HepG2 (cell line): Measurements from ENCODE around the gene IMPDH2. TPM values are rescaled to one million over a fixed set of nuclear protein-coding genes. Genes with fewer than 3 reads are reported as not detected.
A peak's percentile ranks its signal among the peaks of the same experiment; 100 is the strongest.

ENCODE experiments used
- ARNTL ChIP-seq: sonication (generic); formaldehyde crosslinking; IDR thresholded peaks from 2 replicates; pipeline ENCODE4 v1.4.0; 2020; ENCODE audit warnings: mild to moderate bottlenecking, missing genetic modification reagents
- BRCA1 ChIP-seq: sonication (generic); formaldehyde crosslinking; IDR thresholded peaks from 2 replicates; pipeline ENCODE4 v1.4.0; 2020; ENCODE audit warnings: missing genetic modification reagents
- CBX1 ChIP-seq: IDR thresholded peaks from one replicate; pipeline ENCODE4 v1.6.1; 2016; ENCODE audit warnings: antibody characterized with exemption, low read depth
- DMAP1 ChIP-seq: IDR thresholded peaks from 2 replicates; pipeline ENCODE4 v1.6.1; 2016
- ETS1 ChIP-seq: sonication (generic); formaldehyde crosslinking; IDR thresholded peaks from 2 replicates; pipeline ENCODE4 v1.4.0; 2020; ENCODE audit warnings: missing genetic modification reagents
- FOSL2 ChIP-seq: sonication (generic); formaldehyde crosslinking; IDR thresholded peaks from 2 replicates; pipeline ENCODE4 v1.4.0; 2020; ENCODE audit warnings: missing genetic modification reagents
- GPN1 ChIP-seq: sonication (generic); formaldehyde crosslinking; IDR thresholded peaks from 2 replicates; pipeline ENCODE4 v1.5.1; 2020; ENCODE audit warnings: missing genetic modification reagents, borderline replicate concordance
- HMG20A ChIP-seq: IDR thresholded peaks from 2 replicates; pipeline ENCODE4 v1.6.1; 2016; ENCODE audit warnings: borderline replicate concordance
- HOXA3 ChIP-seq: sonication (generic); formaldehyde crosslinking; IDR thresholded peaks from 2 replicates; pipeline ENCODE4 v1.5.0; 2020; ENCODE audit warnings: missing genetic modification reagents
- KMT2B ChIP-seq: IDR thresholded peaks from 2 replicates; pipeline ENCODE4 v1.6.1; 2016; ENCODE audit warnings: missing genetic modification reagents, missing compliant biosample characterization
- MED1 ChIP-seq: sonication (generic); formaldehyde crosslinking; IDR thresholded peaks from 2 replicates; pipeline ENCODE4 v1.4.0; 2020; ENCODE audit warnings: missing genetic modification reagents
- POLR2A ChIP-seq, 2 experiments: IDR thresholded peaks; 2 replicates each; pipeline ENCODE4 v1.6.1; 2011; ENCODE audit warnings: low read depth in 2 of 2, low read length in 2 of 2, mild to moderate bottlenecking in 1 of 2, moderate library complexity in 1 of 2; ENCODE audit not compliant: insufficient read depth in 1 of 2
- ZFP62 ChIP-seq: sonication (generic); formaldehyde crosslinking; IDR thresholded peaks from 2 replicates; pipeline ENCODE4 v1.4.0; 2020; ENCODE audit warnings: missing genetic modification reagents
- ZNF17 ChIP-seq: sonication (generic); formaldehyde crosslinking; IDR thresholded peaks from 2 replicates; pipeline ENCODE4 v1.5.0; 2020; ENCODE audit warnings: mild to moderate bottlenecking, missing genetic modification reagents
- ZNF329 ChIP-seq: sonication (generic); formaldehyde crosslinking; IDR thresholded peaks from 2 replicates; pipeline ENCODE4 v1.9.0; 2021; ENCODE audit warnings: low read depth, mild to moderate bottlenecking, missing genetic modification reagents
- ZNF468 ChIP-seq: sonication (generic); formaldehyde crosslinking; IDR thresholded peaks from 2 replicates; pipeline ENCODE4 v1.8.0; 2022; ENCODE audit warnings: mild to moderate bottlenecking, moderate library complexity, missing genetic modification reagents
- ZNF543 ChIP-seq: sonication (generic); formaldehyde crosslinking; IDR thresholded peaks from 2 replicates; pipeline ENCODE4 v1.4.0; 2020; ENCODE audit warnings: mild to moderate bottlenecking, missing genetic modification reagents
- ZNF567 ChIP-seq: sonication (generic); formaldehyde crosslinking; IDR thresholded peaks from 2 replicates; pipeline ENCODE4 v1.8.1; 2023; ENCODE audit warnings: mild to moderate bottlenecking, missing genetic modification reagents, borderline replicate concordance
- ZNF605 ChIP-seq: sonication (generic); formaldehyde crosslinking; IDR thresholded peaks from 2 replicates; pipeline ENCODE4 v1.8.0; 2022; ENCODE audit warnings: mild to moderate bottlenecking, missing genetic modification reagents
- ZNF709 ChIP-seq: sonication (generic); formaldehyde crosslinking; IDR thresholded peaks from 2 replicates; pipeline ENCODE4 v1.5.0; 2020; ENCODE audit warnings: mild to moderate bottlenecking, missing genetic modification reagents
- ZNF776 ChIP-seq: sonication (generic); formaldehyde crosslinking; IDR thresholded peaks from 2 replicates; pipeline ENCODE4 v1.4.0; 2020; ENCODE audit warnings: mild to moderate bottlenecking, missing genetic modification reagents
- ZNF891 ChIP-seq: sonication (generic); formaldehyde crosslinking; IDR thresholded peaks from 2 replicates; pipeline ENCODE4 v1.5.0; 2020; ENCODE audit warnings: mild to moderate bottlenecking, missing genetic modification reagents
- polyA plus RNA-seq, 8 experiments: library from polyadenylated mRNA; depleted of rRNA in 3 of 8; stranded (reverse) in 7 of 8; unstranded in 1 of 8; fragments of >200 nt; fragmentation: Illumina TruSeq in 4 of 8; extraction: Trizol in 4 of 8; gene quantifications; 2 replicates each; pipeline versions ENCODE4 v1.2.1 to v1.2.3, GENCODE V29; 2011 to 2016; ENCODE audit warnings: low read depth in 4 of 8, missing spikeins in 1 of 8, mixed read lengths in 1 of 8; ENCODE audit not compliant: insufficient read depth in 1 of 8
- total RNA-seq, 5 experiments: library from RNA; depleted of rRNA; stranded (reverse); fragments of >200 nt; fragmentation: Illumina TruSeq; extraction: Trizol; gene quantifications; 2 replicates each; pipeline ENCODE4 v1.2.3, GENCODE V29; 2016; ENCODE audit warnings: low read depth in 1 of 5
- TF ChIP-seq, protein P1 (sequence below): sonication (generic); formaldehyde crosslinking; IDR thresholded peaks from 2 replicates; pipeline ENCODE4 v1.8.0; 2022; ENCODE audit warnings: mild to moderate bottlenecking, missing genetic modification reagents, moderate library complexity
- TF ChIP-seq, protein P2 (sequence below), 2 experiments: sonication (generic) in 1 of 2; formaldehyde crosslinking in 1 of 2; IDR thresholded peaks; 2 replicates each; pipeline versions ENCODE4 v1.4.0 to v1.6.1; 2018 to 2020; ENCODE audit warnings: missing genetic modification reagents in 2 of 2, borderline replicate concordance in 1 of 2, low read depth in 1 of 2, mild to moderate bottlenecking in 1 of 2, missing biosample characterization in 1 of 2
- TF ChIP-seq, protein P3 (sequence below): sonication (generic); formaldehyde crosslinking; IDR thresholded peaks from 2 replicates; pipeline ENCODE4 v1.4.0; 2020; ENCODE audit warnings: mild to moderate bottlenecking, missing genetic modification reagents
- TF ChIP-seq, protein P4 (sequence below): sonication (generic); formaldehyde crosslinking; IDR thresholded peaks from 2 replicates; pipeline ENCODE4 v1.9.0; 2021; ENCODE audit warnings: missing genetic modification reagents, mild to moderate bottlenecking, borderline replicate concordance

Gene IMPDH2
- total and polyA plus RNA-seq, 2 of the 13 experiments (the other 11 are each of a cell fraction or from before 2014, with no cell fraction given): 248 to 260 TPM

DNA sequence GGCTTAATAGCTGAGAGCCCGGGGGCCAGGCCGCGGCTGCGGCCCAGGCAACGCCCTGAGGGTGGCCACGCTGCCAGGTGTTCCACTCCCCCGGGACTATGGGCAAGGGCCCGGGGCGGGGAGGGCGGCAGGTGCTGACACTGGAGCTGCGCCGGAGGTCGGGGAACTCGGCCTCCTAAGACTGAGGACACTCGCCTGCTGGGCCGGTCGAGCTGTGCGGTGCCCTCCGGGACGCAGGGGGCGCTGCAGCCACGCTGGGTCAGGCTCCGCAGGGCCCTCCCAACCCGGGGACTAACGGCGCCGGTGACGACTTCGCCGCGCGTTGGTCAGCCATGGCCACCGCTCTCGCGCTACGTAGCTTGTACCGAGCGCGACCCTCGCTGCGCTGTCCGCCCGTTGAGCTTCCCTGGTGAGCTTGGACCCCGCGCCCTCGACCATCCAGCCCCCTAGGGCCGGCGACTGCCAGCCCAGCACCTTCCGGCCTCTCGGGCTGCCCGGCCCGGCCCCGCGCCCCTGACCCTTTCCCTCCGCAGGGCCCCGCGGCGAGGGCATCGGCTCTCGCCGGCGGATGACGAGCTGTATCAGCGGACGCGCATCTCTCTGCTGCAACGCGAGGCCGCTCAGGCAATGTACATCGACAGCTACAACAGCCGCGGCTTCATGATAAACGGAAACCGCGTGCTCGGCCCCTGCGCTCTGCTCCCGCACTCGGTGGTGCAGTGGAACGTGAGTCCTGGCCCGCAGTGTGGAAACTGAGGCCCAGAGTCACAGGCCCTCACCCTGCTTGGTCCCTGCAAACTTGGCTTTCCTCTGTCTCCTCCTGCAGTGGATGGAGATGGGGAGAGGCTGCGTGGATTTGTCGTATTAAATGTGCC is 7.1 kb downstream of the IMPDH2 start, which contains the start of gene NDUFAF3 (continued):
- peak; percentile 88; the same call in 1 of the 2 replicates for TF ChIP-seq BRCA1 (CRISPR knock-in tag)
- TF ChIP-seq HOXA3 (CRISPR knock-in tag): peak; percentile 97
- no peak for TF ChIP-seq ARNTL
- peak; percentile 75; the same call in 1 of the 2 replicates for TF ChIP-seq ZFP62 (CRISPR knock-in tag)
- TF ChIP-seq HMG20A (CRISPR knock-in tag): no peak
- no peak for TF ChIP-seq ZNF468
- peak; percentile 41; the same call in 1 of the 2 replicates for TF ChIP-seq DMAP1
- TF ChIP-seq, protein P1, sequence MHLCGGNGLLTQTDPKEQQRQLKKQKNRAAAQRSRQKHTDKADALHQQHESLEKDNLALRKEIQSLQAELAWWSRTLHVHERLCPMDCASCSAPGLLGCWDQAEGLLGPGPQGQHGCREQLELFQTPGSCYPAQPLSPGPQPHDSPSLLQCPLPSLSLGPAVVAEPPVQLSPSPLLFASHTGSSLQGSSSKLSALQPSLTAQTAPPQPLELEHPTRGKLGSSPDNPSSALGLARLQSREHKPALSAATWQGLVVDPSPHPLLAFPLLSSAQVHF: no peak
- 0 out of 2 replicates have a peak, but pooled peaks have one; percentile 19 for TF ChIP-seq GPN1 (CRISPR knock-in tag)
- peak; percentile 81; the same call in 1 of the 2 replicates for TF ChIP-seq ETS1 (CRISPR knock-in tag)
- peak in 1 of 2 experiments; percentile 95; a peak in 2 of 4 replicates for TF ChIP-seq POLR2A (IDR thresholded peaks at IDR 0.05; ENCODE audit: insufficient read depth in 1 of 2, low read depth in 2 of 2, low read length in 2 of 2)
- TF ChIP-seq, protein P2, sequence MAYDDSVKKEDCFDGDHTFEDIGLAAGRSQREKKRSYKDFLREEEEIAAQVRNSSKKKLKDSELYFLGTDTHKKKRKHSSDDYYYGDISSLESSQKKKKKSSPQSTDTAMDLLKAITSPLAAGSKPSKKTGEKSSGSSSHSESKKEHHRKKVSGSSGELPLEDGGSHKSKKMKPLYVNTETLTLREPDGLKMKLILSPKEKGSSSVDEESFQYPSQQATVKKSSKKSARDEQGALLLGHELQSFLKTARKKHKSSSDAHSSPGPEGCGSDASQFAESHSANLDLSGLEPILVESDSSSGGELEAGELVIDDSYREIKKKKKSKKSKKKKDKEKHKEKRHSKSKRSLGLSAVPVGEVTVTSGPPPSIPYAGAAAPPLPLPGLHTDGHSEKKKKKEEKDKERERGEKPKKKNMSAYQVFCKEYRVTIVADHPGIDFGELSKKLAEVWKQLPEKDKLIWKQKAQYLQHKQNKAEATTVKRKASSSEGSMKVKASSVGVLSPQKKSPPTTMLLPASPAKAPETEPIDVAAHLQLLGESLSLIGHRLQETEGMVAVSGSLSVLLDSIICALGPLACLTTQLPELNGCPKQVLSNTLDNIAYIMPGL (CRISPR knock-in tag; IDR thresholded peaks at IDR 0.05; ENCODE audit: borderline replicate concordance in 1 of 2, low read depth in 1 of 2): peak; percentile 95 to 97
- no peak for TF ChIP-seq CBX1
- TF ChIP-seq, protein P3, sequence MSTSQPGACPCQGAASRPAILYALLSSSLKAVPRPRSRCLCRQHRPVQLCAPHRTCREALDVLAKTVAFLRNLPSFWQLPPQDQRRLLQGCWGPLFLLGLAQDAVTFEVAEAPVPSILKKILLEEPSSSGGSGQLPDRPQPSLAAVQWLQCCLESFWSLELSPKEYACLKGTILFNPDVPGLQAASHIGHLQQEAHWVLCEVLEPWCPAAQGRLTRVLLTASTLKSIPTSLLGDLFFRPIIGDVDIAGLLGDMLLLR (CRISPR knock-in tag): peak; percentile 76; the same call in 1 of the 2 replicates
- TF ChIP-seq ZNF891 (CRISPR knock-in tag): peak; percentile 34; the same call in 1 of the 2 replicates
- TF ChIP-seq ZNF329 (CRISPR knock-in tag): peak; percentile 91
- TF ChIP-seq FOSL2 (CRISPR knock-in tag): peak; percentile 44; the same call in 1 of the 2 replicates
- peak; percentile 89; the same call in 1 of the 2 replicates for TF ChIP-seq ZNF776 (CRISPR knock-in tag)
- TF ChIP-seq MED1 (CRISPR knock-in tag): peak; percentile 82
- TF ChIP-seq ZNF17: peak; percentile 91; the same call in 1 of the 2 replicates
- peak; percentile 84 for TF ChIP-seq ZNF605 (CRISPR knock-in tag)
- no peak; the same call in 1 of the 2 replicates for TF ChIP-seq ZNF543
- TF ChIP-seq ZNF709 (CRISPR knock-in tag): peak; percentile 78; the same call in 1 of the 2 replicates
- TF ChIP-seq, protein P4, sequence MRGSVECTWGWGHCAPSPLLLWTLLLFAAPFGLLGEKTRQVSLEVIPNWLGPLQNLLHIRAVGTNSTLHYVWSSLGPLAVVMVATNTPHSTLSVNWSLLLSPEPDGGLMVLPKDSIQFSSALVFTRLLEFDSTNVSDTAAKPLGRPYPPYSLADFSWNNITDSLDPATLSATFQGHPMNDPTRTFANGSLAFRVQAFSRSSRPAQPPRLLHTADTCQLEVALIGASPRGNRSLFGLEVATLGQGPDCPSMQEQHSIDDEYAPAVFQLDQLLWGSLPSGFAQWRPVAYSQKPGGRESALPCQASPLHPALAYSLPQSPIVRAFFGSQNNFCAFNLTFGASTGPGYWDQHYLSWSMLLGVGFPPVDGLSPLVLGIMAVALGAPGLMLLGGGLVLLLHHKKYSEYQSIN: no peak
- peak; percentile 30; the same call in 1 of the 2 replicates for TF ChIP-seq ZNF567 (CRISPR knock-in tag)
- TF ChIP-seq KMT2B (CRISPR knock-in tag): peak; percentile 68
